Measurements from ENCODE around the gene ETV1. TPM values are rescaled to one million over a fixed set of nuclear protein-coding genes. Genes with fewer than 3 reads are reported as not detected.

Gene ETV1
- total RNA-seq = 22.8 and 33.4 TPM in 2 replicates

GRCh38 chr7:13989126-13989948, at the start of gene ETV1:
Gene ETV1, minus strand, starts transcription at chr7:13989666. Its CDS starts 614 bp downstream, at chr7:13989052.

